ENCODE data around the gene ZNF496. TPM values are rescaled to one million over a fixed set of nuclear protein-coding genes. Genes with fewer than 3 reads are reported as not detected.

The ZNF496 gene
- total RNA-seq, 1 donor from 2014 or later: 25.5 TPM

Other genes starting within 250 kb of the ZNF496 start
- gene ZNF669, start 227.5 kb downstream of the ZNF496 start, total RNA-seq: 7.7 and 10.4 TPM in 2 replicates
- gene ZNF124, start 159.8 kb downstream of the ZNF496 start, total RNA-seq: 50.2 and 68.5 TPM in 2 replicates
- gene VN1R5, start 75.8 kb downstream of the ZNF496 start, total RNA-seq: not detected in 2 replicates
- gene NLRP3, start 84.3 kb upstream of the ZNF496 start, total RNA-seq: not detected in 2 replicates
- not detected in 2 replicates for gene OR2B11, start 126.2 kb upstream of the ZNF496 start, total RNA-seq
- gene OR2C3, start 204.6 kb upstream of the ZNF496 start, total RNA-seq: not detected in 2 replicates
- gene GCSAML, start 217.3 kb upstream of the ZNF496 start, total RNA-seq: not detected in 2 replicates